AG10803 (cell line): Measurements from ENCODE around the gene REG1A.

Source experiments
- DNase-seq: peaks from one replicate; pipeline ENCODE4 v3.0.0; 2010; ENCODE audit warnings: low read depth
- H3K4me3 ChIP-seq: 2 replicates; pipeline ENCODE4 v1.5.1; 2011; ENCODE audit warnings: mild to moderate bottlenecking, low read length, control low read depth
- CTCF ChIP-seq: conservative IDR thresholded peaks from 2 replicates; pipeline ENCODE4 v1.5.1; 2011; ENCODE audit warnings: mild to moderate bottlenecking, low read length, control low read depth, inconsistent platforms

Gene REG1A

GRCh38 chr2:79087785-79088364 lies 32.4 kb upstream of the REG1A start, which contains the start of gene REG1B:
REG1B (minus strand) TSS chr2:79087993; CDS start chr2:79087612, 381 bp downstream.
- no peak for DNase-seq
- H3K4me3 ChIP-seq, result no peak within 1 kb of the TSS
- no peak for TF ChIP-seq CTCF

GRCh38 chr2:79090693-79091092 lies 29.6 kb upstream of the REG1A start:
- no peak for DNase-seq
- TF ChIP-seq CTCF, result no peak
- no peak overlapping the region for H3K4me3 ChIP-seq

GRCh38 chr2:79097843-79098242 lies 22.4 kb upstream of the REG1A start:
- H3K4me3 ChIP-seq, result no peak overlapping the region
- DNase-seq, result no peak
- no peak for TF ChIP-seq CTCF

GRCh38 chr2:79099140-79099686 lies 21.1 kb upstream of the REG1A start:
- no peak for TF ChIP-seq CTCF

GRCh38 chr2:79100285-79100684 lies 20.0 kb upstream of the REG1A start:
- no peak for TF ChIP-seq CTCF
- H3K4me3 ChIP-seq, result no peak overlapping the region
- DNase-seq, result no peak

More at GRCh38 chr2:79099140-79099686, 21.1 kb upstream of the REG1A start:
- no peak for DNase-seq
- no peak overlapping the region for H3K4me3 ChIP-seq

- no peak for DNase-seq
- TF ChIP-seq CTCF, result no peak
- no peak overlapping the region for H3K4me3 ChIP-seq
Observed at GRCh38 chr2:79101024-79101423, 19.3 kb upstream of the REG1A start.

GRCh38 chr2:79103214-79103613 lies 17.1 kb upstream of the REG1A start:
- no peak overlapping the region for H3K4me3 ChIP-seq
- no peak for DNase-seq
- no peak for TF ChIP-seq CTCF
